Ovary (tissue), 9 donors: ENCODE results near the gene LDB1. TPM values are rescaled to one million over a fixed set of nuclear protein-coding genes. Genes with fewer than 3 reads are reported as not detected.

Experiments
- DNase-seq, 5 donors: peaks; one replicate each; pipeline ENCODE4 v3.0.0-alpha.2; 2019 to 2020
- H3K27ac ChIP-seq, 2 donors: fragments of 200-600 bp; one replicate each; pipeline versions ENCODE4 v1.5.1 to v1.8.0; 2019 to 2022
- H3K27me3 ChIP-seq: fragments of 200-600 bp; one replicate; pipeline ENCODE4 v1.8.0; 2022
- H3K36me3 ChIP-seq: fragments of 200-600 bp; sonication (generic); one replicate; pipeline ENCODE4 v1.5.1; 2019
- H3K4me1 ChIP-seq: one replicate; pipeline ENCODE4 v1.8.1; 2013; ENCODE audit warnings: mild to moderate bottlenecking, moderate library complexity; ENCODE audit not compliant: insufficient read depth
- H3K4me3 ChIP-seq: fragments of 200-600 bp; sonication (generic); one replicate; pipeline ENCODE4 v1.5.1; 2017
- H3K9me3 ChIP-seq, 2 donors: fragments of 200-600 bp in 1 of 2; sonication (generic) in 1 of 2; one replicate each; pipeline versions ENCODE4 v1.5.1 to v1.8.1; 2013 to 2019; ENCODE audit warnings: mild to moderate bottlenecking in 1 of 2, moderate library complexity in 1 of 2
- CTCF ChIP-seq, 3 donors: fragments of 450-650 bp in 2 of 3; fragments of 200-600 bp in 1 of 3; IDR thresholded peaks; one replicate each; pipeline versions ENCODE4 v1.5.1 to v1.8.0; 2016 to 2022; ENCODE audit warnings: antibody characterized with exemption in 3 of 3, mild to moderate bottlenecking in 1 of 3
- EP300 ChIP-seq: sonication (generic); formaldehyde crosslinking; IDR thresholded peaks from one replicate; pipeline ENCODE4 v1.6.1; 2017; ENCODE audit warnings: antibody characterized with exemption
- POLR2A ChIP-seq: fragments of 450-650 bp; IDR thresholded peaks from one replicate; pipeline ENCODE4 v1.6.1; 2017; ENCODE audit warnings: antibody characterized with exemption, mild to moderate bottlenecking, moderate library complexity
- WGBS, 3 donors: extraction: QIAGEN DNeasy Blood & Tissue Kit in 1 of 3; methylation state at CpG; one replicate each; pipeline versions ENCODE4 v1.1.5 to v1.1.7; 2013 to 2017; 5-methylcytosine and 5-hydroxymethylcytosine counted together
- intact Hi-C, 4 donors: fragments of 100-400 bp; cut with DNase I; formaldehyde crosslinking; loops; one replicate each; pipeline versions ENCODE4 v1.11.0 to v1.15.1; 2022 to 2023
- polyA plus RNA-seq, 2 donors: library from polyadenylated mRNA; stranded (reverse); fragments of 200-250 nt in 1 of 2; fragments of 350-450 nt in 1 of 2; fragmentation: Illumina TruSeq in 1 of 2; extraction: RNeasy Lipid Tissue Mini Kit (QIAGEN cat#74804) in 1 of 2; gene quantifications; one replicate each; pipeline ENCODE4 v1.2.3, GENCODE V29; 2013 to 2014
- total RNA-seq, 7 donors: library from RNA; depleted of rRNA in 2 of 7; stranded (reverse); fragments of >200 nt in 2 of 7; fragmentation: NEBNext Ultra II Directional in 3 of 7; extraction: Animal tissue kit (Norgen Biotek cat#: 25700) in 3 of 7; gene quantifications; one replicate each; pipeline versions ENCODE4 v1.1.0 to v1.2.4, GENCODE V29; 2016 to 2023
- donor health status: DM: no; HTN: no; CAD: no; lungs with moderate emphysema.
- donor health status: DM: no; HTN: no; CAD: no.
- donor health status: Bipolar disorder and iron deficiency.
- donor health status: DM: yes; HTN: yes; CAD: no.
- donor health status: DM: no; HTN: no; CAD: no.
- donor health status: DM: yes; HTN: yes; CAD: no.

The LDB1 gene
- total and polyA plus RNA-seq, 9 donors = 59.0 to 141 (median 93.2) TPM

GRCh38 chr10:102114861-102115618 is 5.1 kb downstream of the LDB1 start:
- H3K27ac ChIP-seq = peak overlapping the region; percentile 70 to 81
- H3K9me3 ChIP-seq = no peaks in the 10 kb centered on the region
- DNase-seq = peak; percentile 88 to 92 (median 91)
- H3K4me3 ChIP-seq = peak overlapping the region; percentile 69
- intact Hi-C loops = loop anchor here in 2 of 4 donors (5.0 to 10.0 kb wide), 2 partner anchors 48 to 50 kb away; partner anchors contain the start of gene HPS6 (in 2 of the 2)
- no peaks in the 10 kb centered on the region for H3K36me3 ChIP-seq
- H3K27me3 ChIP-seq = no peaks in the 10 kb centered on the region
- TF ChIP-seq EP300 (no peak), POLR2A (peak; percentile 43)
- WGBS, 3 donors = 0 to 2% (median 1%) methylated on average over 23 of the region's 23 CpGs
- peaks cover 22% of the 10 kb centered on the region for H3K4me1 ChIP-seq

- Histone ChIP-seq H3K9me3 (no peaks in the 10 kb centered on the region), H3K4me3 (peak overlapping the region; percentile 69), H3K27me3 (no peaks in the 10 kb centered on the region), H3K27ac (peak overlapping the region; percentile 70 to 81), H3K36me3 (no peaks in the 10 kb centered on the region), H3K4me1 (peaks cover 22% of the 10 kb centered on the region)
- intact Hi-C loops = loop anchor here in 1 of 4 donors (10.0 kb wide), 1 partner anchor 49 kb away; the partner anchor contains the start of gene HPS6
- TF ChIP-seq EP300 (no peak), POLR2A (no peak), CTCF (IDR thresholded peaks at IDR 0.05) (no peak)
- WGBS, 3 donors = 1 to 2% (median 1%) methylated on average over 44 to 45 of the region's 45 CpGs
- peak; percentile 35 to 56 (median 53) for DNase-seq
Measured at GRCh38 chr10:102113956-102114857, 6.0 kb downstream of the LDB1 start.

- H3K4me1 ChIP-seq = peaks cover 22% of the 10 kb centered on the region
- H3K36me3 ChIP-seq = no peaks in the 10 kb centered on the region
- 42 to 55% (median 55%) methylated on average over 6 to 7 of the region's 7 CpGs for WGBS, 3 donors
- no peak for DNase-seq
- no peak for TF ChIP-seq CTCF (IDR thresholded peaks at IDR 0.05)
- intact Hi-C loops = loop anchor here in 1 of 4 donors (10.0 kb wide), 1 partner anchor 49 kb away; the partner anchor contains the start of gene HPS6
- no peaks in the 10 kb centered on the region for H3K9me3 ChIP-seq
- no peaks in the 10 kb centered on the region for H3K27me3 ChIP-seq
- H3K4me3 ChIP-seq = peak overlapping the region; percentile 69
- peak overlapping the region; percentile 70 to 81 for H3K27ac ChIP-seq
Measured at GRCh38 chr10:102113261-102113955, 6.8 kb downstream of the LDB1 start.

- WGBS, 3 donors = 44 to 56% (median 55%) methylated on average over 3 of the region's 3 CpGs
- no peak for TF ChIP-seq POLR2A
- TF ChIP-seq EP300 = no peak
- TF ChIP-seq CTCF (IDR thresholded peaks at IDR 0.05) = no peak
- DNase-seq = no peak
Measured at GRCh38 chr10:102112210-102112817, 7.9 kb downstream of the LDB1 start.

More at GRCh38 chr10:102112210-102112817, 7.9 kb downstream of the LDB1 start:
- H3K27ac ChIP-seq = peak overlapping the region in 1 of 2 donors; percentile 70
- no peaks in the 10 kb centered on the region for H3K9me3 ChIP-seq
- H3K4me1 ChIP-seq = peaks cover 16% of the 10 kb centered on the region
- H3K4me3 ChIP-seq = no peak overlapping the region
- intact Hi-C loops = loop anchor here in 1 of 4 donors (10.0 kb wide), 1 partner anchor 48 kb away; the partner anchor contains the start of gene HPS6
- no peaks in the 10 kb centered on the region for H3K27me3 ChIP-seq
- H3K36me3 ChIP-seq = no peaks in the 10 kb centered on the region
